GM21619 (cell line): ENCODE data around the gene ZNF488.
"Not testable (repeated sequence)": the region's sequence is repeated elsewhere in the genome, so short reads cannot be mapped to it uniquely, and the experiment has no call there.

Experiments
- ATAC-seq: cut with Tn5 transposase; IDR thresholded peaks from one replicate; pipeline ENCODE4 v1.9.1; 2021; ENCODE audit not compliant: unreplicated experiment

The ZNF488 gene

GRCh38 chr10:47384148-47384921 is at the start of gene ZNF488:
TSS of gene ZNF488 (minus strand) at chr10:47384293. CDS start at chr10:47368829, 15,464 bp downstream.
- peak; percentile 89 for ATAC-seq

GRCh38 chr10:47425813-47426419 is 41.8 kb upstream of the ZNF488 start:
- no peak for ATAC-seq

GRCh38 chr10:47424231-47424630 is 40.1 kb upstream of the ZNF488 start:
- ATAC-seq: no peak

DNA sequence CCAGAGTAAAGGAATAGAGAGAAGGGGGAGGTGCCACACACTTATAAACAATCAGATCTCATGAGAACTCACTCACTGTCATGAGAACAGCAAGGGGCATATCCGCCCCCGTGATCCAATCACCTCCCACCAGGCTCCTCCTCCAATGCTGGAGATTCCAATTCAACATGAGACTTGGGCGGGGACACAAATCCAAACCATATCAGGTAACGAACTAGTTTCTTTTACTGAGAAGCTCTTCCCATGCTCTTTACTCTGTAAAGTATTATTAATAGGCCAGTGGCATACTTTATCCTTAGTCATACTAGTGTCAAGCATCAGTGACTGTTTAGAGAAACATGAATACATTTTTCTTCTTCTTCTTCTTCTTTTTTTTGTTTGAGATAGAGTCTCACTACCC is 39.4 kb upstream of the ZNF488 start:
- no peak for ATAC-seq

DNA sequence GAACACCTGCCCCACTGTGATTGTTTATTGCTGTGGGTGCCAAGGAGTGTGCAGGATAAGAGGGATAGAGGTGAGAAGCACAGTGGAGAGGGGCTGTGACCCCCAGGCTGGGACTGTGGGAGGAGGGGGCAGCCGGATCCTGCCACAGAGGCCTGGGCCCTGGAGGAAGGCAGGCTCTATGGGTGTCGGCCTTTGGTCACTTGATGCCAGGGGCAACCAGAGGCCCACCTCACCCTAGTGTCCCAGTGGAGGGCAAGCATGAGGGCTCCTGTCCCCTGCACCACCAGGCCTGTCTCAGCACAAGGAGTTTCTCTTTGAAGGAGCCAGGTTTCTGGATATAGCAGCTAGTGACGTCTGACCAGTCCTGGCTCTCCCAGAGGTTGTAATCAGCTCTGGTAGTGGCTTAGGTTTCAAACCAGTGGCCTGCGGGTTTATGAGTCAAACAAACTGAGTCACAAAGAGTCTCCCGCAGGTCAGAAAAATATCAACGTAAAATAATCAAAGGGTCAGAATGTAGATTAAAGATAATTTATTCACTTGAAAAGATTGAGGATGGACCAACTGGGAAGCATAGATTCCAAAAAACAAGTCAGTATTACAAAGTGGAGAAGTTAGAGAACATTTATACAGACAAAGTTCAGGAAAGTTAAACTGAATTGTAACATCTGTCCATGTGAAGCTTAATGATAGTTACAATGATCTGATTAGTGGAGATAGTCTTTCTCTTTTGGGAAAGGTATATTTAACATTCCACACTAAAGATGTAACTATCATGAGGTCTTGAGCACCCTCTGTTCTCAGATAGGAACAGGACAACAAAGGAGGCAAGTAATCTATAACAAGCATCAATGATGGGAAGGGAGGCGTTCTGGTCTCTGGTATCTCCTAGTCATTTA is 37.2 kb upstream of the ZNF488 start:
- no peak for ATAC-seq

DNA sequence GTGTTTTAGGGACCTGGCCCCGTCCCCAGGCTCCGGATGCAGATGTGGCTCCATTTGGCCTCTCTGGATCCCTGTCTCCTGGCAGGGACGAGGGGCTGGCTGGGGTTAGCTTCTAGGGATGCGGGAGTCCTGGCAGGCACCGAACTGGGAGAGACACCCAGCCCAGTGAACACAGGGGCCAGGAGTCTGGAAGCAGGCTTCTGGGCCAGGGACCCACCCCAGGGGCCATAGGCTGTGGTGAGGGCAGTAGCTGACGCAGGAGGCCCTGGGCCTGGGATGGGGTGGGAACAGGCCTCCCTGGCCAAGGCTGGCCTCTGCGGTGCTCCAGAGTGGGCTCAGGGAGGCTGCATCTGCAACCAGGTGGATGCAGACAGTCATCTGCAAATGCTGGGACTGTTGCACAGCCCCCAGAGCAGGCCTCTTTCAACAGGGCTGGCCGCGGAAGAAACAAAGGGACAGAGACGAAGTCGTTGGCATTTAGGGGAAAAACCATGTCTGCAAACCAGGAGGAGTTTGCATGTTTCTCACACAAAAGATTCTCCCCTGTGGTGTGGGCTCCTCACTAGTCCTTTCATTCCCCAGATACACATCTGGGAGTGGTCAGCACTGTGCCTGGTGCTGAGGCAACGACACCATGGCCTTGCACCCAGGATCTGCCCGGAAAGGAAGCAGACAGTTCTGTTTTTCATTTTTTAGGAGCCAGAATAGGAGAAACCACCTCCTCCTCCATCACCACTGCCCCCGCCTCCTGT is 36.4 kb upstream of the ZNF488 start:
- ATAC-seq: no peak

GRCh38 chr10:47419421-47419820 is 35.3 kb upstream of the ZNF488 start:
- no peak for ATAC-seq

DNA sequence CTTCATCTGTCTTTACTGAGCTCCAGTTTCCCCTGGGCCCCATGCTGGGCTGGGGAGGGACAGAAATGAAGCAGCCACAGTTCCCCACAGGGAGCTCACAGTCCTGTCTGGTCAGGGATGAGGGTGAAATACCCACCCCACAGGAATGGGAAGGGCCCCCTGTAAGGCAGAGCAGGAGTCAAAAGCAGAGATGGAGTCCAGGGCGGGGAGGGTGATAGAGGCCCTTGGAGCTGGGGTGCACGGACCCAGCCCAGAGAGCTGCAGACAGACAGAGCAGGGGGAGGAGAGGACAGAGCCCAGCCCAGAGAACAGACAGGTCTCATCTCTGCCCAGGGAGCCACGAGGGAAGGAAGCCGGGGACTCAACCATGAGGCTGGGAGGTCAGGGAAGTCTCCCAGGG is 34.9 kb upstream of the ZNF488 start:
- ATAC-seq: no peak

- ATAC-seq: no peak
Observed at GRCh38 chr10:47418321-47418720, 34.2 kb upstream of the ZNF488 start.

GRCh38 chr10:47416305-47417218 is 32.5 kb upstream of the ZNF488 start:
- ATAC-seq: not testable (repeated sequence)

DNA sequence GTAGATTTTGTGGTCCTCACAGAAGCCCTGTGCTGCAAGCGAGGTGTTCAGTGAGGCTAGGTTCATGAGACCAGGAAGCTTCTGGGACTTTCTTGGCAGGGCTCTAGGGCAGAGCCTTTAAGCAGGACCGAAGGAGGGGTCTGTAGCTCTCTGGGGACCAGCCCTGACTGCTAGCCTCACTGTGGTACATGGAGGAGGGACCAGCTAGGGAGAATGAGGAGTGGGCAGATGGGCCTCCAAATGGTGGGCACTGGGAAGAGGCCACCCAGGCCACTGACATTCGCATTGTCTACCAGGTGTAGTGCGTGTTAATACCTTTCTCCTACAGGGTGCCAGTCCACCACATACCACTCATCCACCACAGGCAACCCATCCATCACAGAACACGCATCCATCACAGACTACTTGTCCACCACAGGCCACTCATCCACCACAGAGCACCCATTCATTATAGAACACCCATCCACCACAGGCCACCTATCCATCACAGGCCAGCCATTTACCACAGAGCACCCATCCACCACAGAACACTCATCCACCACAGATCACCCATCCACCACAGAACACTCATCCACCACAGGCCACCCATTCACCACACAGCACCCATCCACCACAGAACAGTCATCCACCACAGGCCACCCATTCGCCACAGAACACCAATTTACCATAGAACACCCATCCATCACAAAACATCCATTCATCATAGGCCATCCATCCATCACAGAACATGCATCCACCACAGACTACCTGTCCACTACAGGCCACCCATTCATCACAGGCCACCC is 31.6 kb upstream of the ZNF488 start:
- no peak for ATAC-seq

- ATAC-seq: no peak
Observed at GRCh38 chr10:47414752-47415519, 30.8 kb upstream of the ZNF488 start.

DNA sequence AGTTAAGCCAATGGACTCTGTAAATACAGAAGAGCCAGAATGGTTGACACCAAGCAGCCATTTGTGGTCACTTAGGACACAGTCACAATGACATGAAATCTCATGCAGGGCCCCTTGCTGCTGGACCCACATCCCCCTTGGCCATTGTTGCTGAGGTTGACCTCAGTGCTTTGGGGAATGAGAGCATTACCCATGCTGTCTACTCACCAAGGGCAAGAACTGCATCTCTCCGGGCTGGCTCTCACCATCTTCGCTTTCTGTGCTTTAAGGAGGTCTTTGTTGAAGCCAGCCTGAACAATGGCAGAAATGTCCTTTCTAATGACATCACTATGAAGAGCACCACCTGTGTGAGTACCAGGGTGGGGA is 30.1 kb upstream of the ZNF488 start:
- no peak for ATAC-seq

- no peak for ATAC-seq
Observed at GRCh38 chr10:47413531-47414226, 29.6 kb upstream of the ZNF488 start.

DNA sequence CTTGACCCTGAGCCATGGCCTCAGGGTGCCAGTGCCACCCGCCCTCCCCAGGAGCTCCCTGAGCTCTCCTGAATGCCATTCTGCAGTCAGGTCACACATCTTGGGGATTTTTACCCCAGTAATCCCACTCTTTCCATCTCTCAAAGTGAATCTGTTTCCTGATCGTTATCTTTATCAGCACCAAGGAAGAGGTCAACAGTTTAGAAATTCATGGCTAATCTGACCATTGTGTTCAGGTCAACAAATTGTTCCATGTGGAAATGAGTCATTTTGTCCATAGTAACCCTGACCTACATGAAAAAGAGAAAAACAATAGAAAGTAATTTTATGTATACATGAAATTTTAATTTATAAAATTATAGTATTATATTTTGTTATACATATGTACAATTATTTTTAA is 28.8 kb upstream of the ZNF488 start:
- ATAC-seq: no peak

DNA sequence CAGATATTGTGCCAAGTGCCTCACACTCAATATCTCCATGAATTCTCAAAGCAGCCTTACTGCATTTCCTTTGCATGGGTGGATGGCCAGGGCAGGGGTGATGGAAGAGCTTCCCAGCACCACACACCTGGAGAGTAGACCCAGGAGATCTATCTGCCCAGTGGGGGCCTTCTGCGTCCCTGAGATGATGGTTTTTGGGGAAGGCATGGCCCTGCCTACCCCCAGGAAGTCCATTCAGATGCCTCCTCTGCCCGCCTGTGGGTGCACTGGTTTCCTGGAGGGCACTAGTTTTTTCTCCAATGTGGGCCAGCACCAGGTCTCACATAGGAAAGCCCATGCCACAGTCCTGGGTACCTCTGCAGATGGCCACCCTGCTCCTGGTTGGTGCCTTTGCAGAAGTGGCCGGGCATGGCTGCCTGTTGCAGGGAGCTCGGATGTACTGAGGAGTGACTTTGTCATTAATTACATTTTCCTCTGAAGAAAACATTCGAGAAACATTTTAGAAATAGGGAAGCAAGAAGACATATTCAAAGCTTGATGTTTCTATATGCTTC is 28.2 kb upstream of the ZNF488 start:
- ATAC-seq: no peak

DNA sequence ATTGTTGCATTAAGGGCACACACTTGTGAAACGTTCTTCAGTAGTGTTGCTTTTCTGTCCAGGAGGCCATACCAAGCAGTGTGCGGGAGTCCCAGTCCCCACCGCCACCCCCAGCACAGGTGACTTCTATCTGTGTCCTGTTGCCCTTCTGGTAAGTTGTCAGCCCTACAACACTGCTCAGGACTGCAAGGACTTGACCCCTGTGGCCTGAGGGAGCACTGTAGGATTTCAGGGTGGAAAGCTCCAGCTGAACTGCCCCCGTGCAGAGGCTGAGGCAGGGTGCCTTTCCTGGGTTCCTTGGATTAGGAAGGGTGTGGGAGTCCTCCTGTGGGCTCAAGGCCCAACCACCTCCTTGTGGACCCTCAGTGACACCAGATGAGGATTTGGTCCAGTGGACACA is 26.8 kb upstream of the ZNF488 start:
- ATAC-seq: no peak

DNA sequence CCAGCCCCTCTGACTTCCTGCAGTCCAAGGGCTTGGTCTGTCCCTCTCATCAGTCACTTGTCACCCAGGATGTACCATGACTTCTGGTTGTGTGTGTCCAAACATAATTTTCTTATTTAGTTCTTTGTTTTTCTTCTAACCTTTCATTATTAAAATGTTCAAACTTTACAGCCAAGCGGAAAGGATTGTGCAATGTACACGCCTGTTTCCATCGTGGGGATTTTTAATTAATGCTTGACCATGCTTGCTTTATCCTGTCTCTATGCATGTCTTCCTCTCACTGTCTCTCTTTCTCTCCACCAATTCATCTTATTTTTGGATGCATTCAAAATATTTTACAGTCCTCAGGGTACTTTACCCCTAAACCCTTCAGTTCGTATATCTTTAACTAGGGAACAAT is 26.2 kb upstream of the ZNF488 start:
- ATAC-seq: no peak
